HuH-7.5 (cell line): ENCODE data around the gene MBOAT7.

Source experiments
- DNase-seq: peaks from one replicate; pipeline ENCODE4 v3.0.0; 2011; ENCODE audit warnings: low spot score

MBOAT7 gene

GRCh38 chr19:54162241-54162805 lies 27.1 kb downstream of the MBOAT7 start:
- DNase-seq, result no peak

- DNase-seq, result no peak
These were observed 28.5 kb downstream of the MBOAT7 start for GRCh38 chr19:54160854-54161253.

GRCh38 chr19:54160182-54160811 lies 29.1 kb downstream of the MBOAT7 start:
- DNase-seq, result no peak

GRCh38 chr19:54159352-54160181 lies 29.8 kb downstream of the MBOAT7 start, which contains the start of gene LENG1:
TSS of gene LENG1 (minus strand) at chr19:54159721. CDS start at chr19:54159695, 26 bp downstream.
- DNase-seq, result peak; percentile 100

- no peak for DNase-seq
These were observed 30.5 kb downstream of the MBOAT7 start for GRCh38 chr19:54158812-54159351.

GRCh38 chr19:54156953-54157352 lies 32.4 kb downstream of the MBOAT7 start:
- no peak for DNase-seq

- DNase-seq, result no peak
These were observed 32.9 kb downstream of the MBOAT7 start for GRCh38 chr19:54156490-54156889.

GRCh38 chr19:54155694-54156093 lies 33.7 kb downstream of the MBOAT7 start:
- no peak for DNase-seq

- DNase-seq, result no peak
These were observed 34.6 kb downstream of the MBOAT7 start for GRCh38 chr19:54154603-54155345.

GRCh38 chr19:54153731-54154326 lies 35.6 kb downstream of the MBOAT7 start:
- no peak for DNase-seq

- no peak for DNase-seq
These were observed 36.4 kb downstream of the MBOAT7 start for GRCh38 chr19:54152878-54153524.

- DNase-seq, result no peak
These were observed 37.1 kb downstream of the MBOAT7 start for GRCh38 chr19:54152267-54152666.

- DNase-seq, result no peak
These were observed 37.9 kb downstream of the MBOAT7 start for GRCh38 chr19:54151362-54152035.

- DNase-seq, result no peak
These were observed 40.2 kb downstream of the MBOAT7 start for GRCh38 chr19:54149021-54149812.

GRCh38 chr19:54148158-54148557 lies 41.2 kb downstream of the MBOAT7 start:
- no peak for DNase-seq

- no peak for DNase-seq
These were observed 41.7 kb downstream of the MBOAT7 start for GRCh38 chr19:54147676-54148075.

GRCh38 chr19:54145541-54146158 lies 43.7 kb downstream of the MBOAT7 start:
- DNase-seq, result no peak

GRCh38 chr19:54142166-54142780 lies 47.1 kb downstream of the MBOAT7 start:
- no peak for DNase-seq

- DNase-seq, result no peak
These were observed 48.0 kb downstream of the MBOAT7 start for GRCh38 chr19:54141356-54141755.
